Measurements from ENCODE around the gene DTNB.
"Not testable (repeated sequence)": the region's sequence is repeated elsewhere in the genome, so short reads cannot be mapped to it uniquely, and the experiment has no call there.

The DTNB gene

GRCh38 chr2:25673300-25674076 lies at the start of gene DTNB:
DTNB (minus strand) TSS chr2:25673577; CDS start chr2:25652660, 20,917 bp downstream.
- peak; percentile 84 for DNase-seq

GRCh38 chr2:25722224-25722623 lies 48.8 kb upstream of the DTNB start:
- no peak for DNase-seq

GRCh38 chr2:25720575-25720974 lies 47.2 kb upstream of the DTNB start:
- DNase-seq, result no peak

- DNase-seq, result no peak
Observed at GRCh38 chr2:25714740-25715139, 41.4 kb upstream of the DTNB start.

GRCh38 chr2:25712455-25712854 lies 39.1 kb upstream of the DTNB start:
- no peak for DNase-seq

- no peak for DNase-seq
Observed at GRCh38 chr2:25711675-25712354, 38.4 kb upstream of the DTNB start.

GRCh38 chr2:25710750-25711149 lies 37.4 kb upstream of the DTNB start:
- DNase-seq, result no peak

- no peak for DNase-seq
Observed at GRCh38 chr2:25709349-25709748, 36.0 kb upstream of the DTNB start.

- DNase-seq, result no peak
Observed at GRCh38 chr2:25707927-25708590, 34.7 kb upstream of the DTNB start.

- not testable (repeated sequence) for DNase-seq
Observed at GRCh38 chr2:25705575-25705974, 32.2 kb upstream of the DTNB start.

GRCh38 chr2:25701801-25702200 lies 28.4 kb upstream of the DTNB start:
- no peak for DNase-seq

GRCh38 chr2:25700221-25700660 lies 26.9 kb upstream of the DTNB start:
- peak; percentile 28 for DNase-seq

GRCh38 chr2:25699216-25699615 lies 25.8 kb upstream of the DTNB start:
- no peak for DNase-seq

GRCh38 chr2:25698752-25699151 lies 25.4 kb upstream of the DTNB start:
- no peak for DNase-seq

GRCh38 chr2:25697559-25698341 lies 24.4 kb upstream of the DTNB start:
- DNase-seq, result no peak

GRCh38 chr2:25692737-25693445 lies 19.5 kb upstream of the DTNB start:
- DNase-seq, result no peak

GRCh38 chr2:25692143-25692542 lies 18.8 kb upstream of the DTNB start:
- no peak for DNase-seq

GRCh38 chr2:25690058-25690457 lies 16.7 kb upstream of the DTNB start:
- no peak for DNase-seq

- no peak for DNase-seq
Observed at GRCh38 chr2:25688236-25688635, 14.9 kb upstream of the DTNB start.

GRCh38 chr2:25685741-25686140 lies 12.4 kb upstream of the DTNB start:
- DNase-seq, result no peak

GRCh38 chr2:25684577-25685473 lies 11.4 kb upstream of the DTNB start:
- no peak for DNase-seq
